ENCODE results near the gene LPCAT3. TPM values are rescaled to one million over a fixed set of nuclear protein-coding genes. Genes with fewer than 3 reads are reported as not detected.

LPCAT3 gene
- total and polyA plus RNA-seq, 2 experiments from 2014 or later, result 11.8 to 19.7 TPM

DNA sequence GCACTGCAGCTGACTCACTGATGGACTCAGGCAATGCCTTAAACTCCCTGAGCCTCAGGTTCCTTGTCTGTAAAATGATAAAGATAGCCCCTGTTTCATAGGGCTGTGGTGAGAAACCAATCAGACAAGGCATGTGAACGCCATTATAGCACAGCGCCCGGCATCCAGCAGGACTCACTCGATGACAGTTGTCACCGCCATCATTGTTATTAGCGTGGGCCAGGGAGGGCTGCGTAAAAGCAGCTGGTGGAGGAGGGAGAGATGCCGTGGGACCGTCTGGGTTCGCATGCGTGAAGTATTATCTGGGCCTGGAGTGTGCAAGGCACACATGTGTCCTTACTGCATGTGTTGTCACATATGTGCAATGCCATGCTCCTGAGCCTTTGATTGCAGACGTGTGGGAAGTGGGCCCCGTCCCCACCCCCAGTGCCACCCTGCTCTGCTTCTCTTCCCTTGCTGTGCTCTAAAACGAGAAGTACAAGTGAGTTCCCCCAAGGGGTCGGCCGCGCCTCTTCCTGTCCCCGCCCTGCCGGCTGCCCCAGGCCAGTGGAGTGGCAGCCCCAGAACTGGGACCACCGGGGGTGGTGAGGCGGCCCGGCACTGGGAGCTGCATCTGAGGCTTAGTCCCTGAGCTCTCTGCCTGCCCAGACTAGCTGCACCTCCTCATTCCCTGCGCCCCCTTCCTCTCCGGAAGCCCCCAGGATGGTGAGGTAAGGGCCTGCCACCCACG is 67.3 kb downstream of the LPCAT3 start, which contains the start of gene PTPN6:
TSS of gene PTPN6 (plus strand) at position 546 of the 730 bp plus-strand sequence. CDS start at position 703, 157 bp downstream.
- Histone ChIP-seq H3K4me2 (ENCODE audit: unreplicated experiment) (no peak within 1 kb of the TSS), H3K79me2 (ENCODE audit: insufficient read depth) (no peaks in the 10 kb centered on the region), H3K4me3 (no peak within 1 kb of the TSS), H4K20me1 (ENCODE audit: insufficient read depth) (no peaks in the 10 kb centered on the region), H3K36me3 (ENCODE audit: low read depth) (no peaks in the 10 kb centered on the region), H3K9me3 (ENCODE audit: low read depth) (no peaks in the 10 kb centered on the region), H3K9me2 (ENCODE audit: insufficient read depth) (no peaks in the 10 kb centered on the region), H3K27me3 (replicated peaks; ENCODE audit: insufficient read depth) (no peaks in the 10 kb centered on the region), H3K9ac (no peak within 1 kb of the TSS), H3K4me1 (ENCODE audit: insufficient read depth) (no peaks in the 10 kb centered on the region), H2AFZ (no peak within 1 kb of the TSS), H3F3A (ENCODE audit: insufficient read depth) (no peaks in the 10 kb centered on the region), H3K27ac (no peak within 1 kb of the TSS)
- in situ Hi-C loops (cut with MboI), result no loop called here
- TF ChIP-seq EZH2 (IDR thresholded peaks at IDR 0.05; ENCODE audit: insufficient read depth, poor library complexity, severe bottlenecking), result no peak
- no peak for TF ChIP-seq EZH2phosphoT487 (IDR thresholded peaks at IDR 0.05; ENCODE audit: insufficient read depth, low read depth)
- DNase-seq, result no peak
- 75 to 76% methylated on average over 21 to 25 of the region's 25 CpGs for WGBS, 2 experiments (ENCODE audit: low coverage in 1 of 2, low lambda C conversion rate in 2 of 2, missing lambda C conversion rate in 2 of 2)

DNA sequence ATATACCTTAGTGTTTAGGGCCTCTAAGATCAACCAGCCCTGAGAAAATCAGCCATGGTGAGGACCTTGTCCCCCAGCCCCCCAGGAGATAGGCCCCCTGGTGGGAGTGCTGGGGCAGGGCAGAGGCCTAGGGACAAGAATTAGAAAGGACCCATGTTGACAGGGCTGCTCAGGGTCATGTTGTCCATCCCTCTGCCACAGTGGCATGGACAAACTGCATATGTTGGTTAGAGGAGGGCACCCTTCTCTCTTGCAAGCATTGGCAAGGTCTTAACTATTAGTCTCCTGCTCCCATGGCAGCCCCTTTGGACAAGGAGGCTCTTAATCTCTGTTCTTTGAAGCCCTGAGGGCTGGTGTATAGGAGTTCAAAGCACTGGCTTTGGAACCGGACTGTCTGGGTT is 67.9 kb downstream of the LPCAT3 start:
- Histone ChIP-seq H3K4me3 (no peak overlapping the region), H3K79me2 (ENCODE audit: insufficient read depth) (peaks cover 4% of the 10 kb centered on the region; the same call in 1 of the 2 replicates), H4K20me1 (ENCODE audit: insufficient read depth) (no peaks in the 10 kb centered on the region), H3K27ac (no peak overlapping the region), H3F3A (ENCODE audit: insufficient read depth) (peaks cover under 1% of the 10 kb centered on the region; the same call in 1 of the 2 replicates), H3K36me3 (ENCODE audit: low read depth) (no peaks in the 10 kb centered on the region), H3K9me2 (ENCODE audit: insufficient read depth) (no peaks in the 10 kb centered on the region), H3K9me3 (ENCODE audit: low read depth) (no peaks in the 10 kb centered on the region), H2AFZ (no peak overlapping the region), H3K4me2 (ENCODE audit: unreplicated experiment) (no peak overlapping the region), H3K4me1 (ENCODE audit: insufficient read depth) (no peaks in the 10 kb centered on the region), H3K27me3 (replicated peaks; ENCODE audit: insufficient read depth) (no peaks in the 10 kb centered on the region), H3K9ac (no peak overlapping the region)
- no peak for DNase-seq
- in situ Hi-C loops (cut with MboI), result no loop called here
- no peak for TF ChIP-seq EZH2phosphoT487 (IDR thresholded peaks at IDR 0.05; ENCODE audit: insufficient read depth, low read depth)
- no peak for TF ChIP-seq EZH2 (IDR thresholded peaks at IDR 0.05; ENCODE audit: insufficient read depth, poor library complexity, severe bottlenecking)
- WGBS, 2 experiments (ENCODE audit: low coverage in 1 of 2, low lambda C conversion rate in 2 of 2, missing lambda C conversion rate in 2 of 2), result 91 to 100% methylated on average over 1 of the region's 1 CpG

DNA sequence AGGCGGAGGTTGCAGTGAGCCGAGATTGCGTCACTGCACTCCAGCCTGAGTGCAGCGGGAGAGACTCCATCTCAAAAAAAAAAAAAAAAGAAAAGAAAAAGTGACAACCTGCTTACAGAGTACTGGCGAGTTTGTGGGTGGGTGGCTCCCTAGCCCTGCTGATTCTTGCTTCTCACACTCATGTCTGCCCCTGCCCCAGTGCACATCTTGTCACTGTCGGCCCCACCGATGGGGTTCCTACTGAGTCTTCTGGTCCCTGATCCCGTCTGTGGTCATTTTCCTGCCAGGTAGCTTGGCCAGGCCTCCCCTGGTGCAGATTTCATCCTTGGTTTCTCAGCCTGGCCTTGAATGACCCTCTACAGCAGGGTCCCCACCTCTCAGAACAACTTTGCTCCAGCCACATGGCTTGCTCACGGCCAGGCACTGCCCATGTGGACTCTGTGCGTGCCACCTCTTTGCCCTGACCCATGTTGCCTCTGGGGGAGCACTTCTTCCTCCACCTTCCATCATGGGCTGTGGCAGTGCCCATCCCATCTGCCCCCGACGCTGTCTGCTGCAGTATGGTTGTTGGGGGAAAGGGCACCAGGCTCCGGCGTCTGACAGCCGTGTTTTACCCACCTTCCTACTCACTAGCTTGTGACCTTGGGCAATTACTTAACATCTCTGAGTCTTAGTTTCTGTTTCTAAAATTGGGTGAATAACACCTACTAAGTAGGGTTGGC is 69.2 kb downstream of the LPCAT3 start:
- H3K27me3 ChIP-seq (replicated peaks; ENCODE audit: insufficient read depth), result no peaks in the 10 kb centered on the region
- no peak overlapping the region for H3K4me2 ChIP-seq (ENCODE audit: unreplicated experiment)
- TF ChIP-seq EZH2phosphoT487 (IDR thresholded peaks at IDR 0.05; ENCODE audit: insufficient read depth, low read depth) (no peak), EZH2 (IDR thresholded peaks at IDR 0.05; ENCODE audit: insufficient read depth, poor library complexity, severe bottlenecking) (no peak)
- H3K9me3 ChIP-seq (ENCODE audit: low read depth), result no peaks in the 10 kb centered on the region
- WGBS, 2 experiments (ENCODE audit: low coverage in 1 of 2, low lambda C conversion rate in 2 of 2, missing lambda C conversion rate in 2 of 2), result 85 to 88% methylated on average over 14 to 15 of the region's 15 CpGs
- H3K36me3 ChIP-seq (ENCODE audit: low read depth), result no peaks in the 10 kb centered on the region
- no peaks in the 10 kb centered on the region for H4K20me1 ChIP-seq (ENCODE audit: insufficient read depth)
- peaks cover 6% of the 10 kb centered on the region; the same call in 1 of the 2 replicates for H3K4me1 ChIP-seq (ENCODE audit: insufficient read depth)
- no peak overlapping the region for H3K27ac ChIP-seq
- no peak overlapping the region for H3K4me3 ChIP-seq
- no peaks in the 10 kb centered on the region for H3K9me2 ChIP-seq (ENCODE audit: insufficient read depth)
- peaks cover 8% of the 10 kb centered on the region; the same call in 1 of the 2 replicates for H3F3A ChIP-seq (ENCODE audit: insufficient read depth)
- in situ Hi-C loops (cut with MboI), result loop anchor here (10.0 kb wide), 1 partner anchor 166 kb away; no protein-coding TSS in a partner anchor
- peaks cover 11% of the 10 kb centered on the region; the same call in 1 of the 2 replicates for H3K79me2 ChIP-seq (ENCODE audit: insufficient read depth)
- DNase-seq, result no peak
- H2AFZ ChIP-seq, result no peak overlapping the region
- H3K9ac ChIP-seq, result no peak overlapping the region

DNA sequence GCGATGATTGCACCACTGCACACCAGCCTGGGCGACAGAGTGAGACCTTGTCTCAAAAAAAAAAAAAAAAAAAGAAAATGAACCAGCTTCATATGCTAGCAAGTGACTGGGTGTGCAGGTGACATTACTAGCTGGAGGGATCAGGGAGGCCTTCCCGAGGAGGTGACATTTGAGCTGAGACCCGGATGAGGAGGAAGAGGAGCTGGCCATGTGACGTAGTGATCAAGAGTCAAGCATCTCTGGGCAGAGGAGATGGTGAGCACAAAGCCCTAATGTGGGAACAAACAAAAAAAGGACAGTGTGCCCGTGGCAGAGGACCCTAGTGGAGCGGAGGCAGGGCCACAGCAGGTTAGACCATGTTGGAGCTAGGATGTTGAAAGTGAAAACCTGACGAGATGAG is 70.7 kb downstream of the LPCAT3 start:
- no peaks in the 10 kb centered on the region for H3K36me3 ChIP-seq (ENCODE audit: low read depth)
- in situ Hi-C loops (cut with MboI), result loop anchor here (10.0 kb wide), 1 partner anchor 167 kb away; no protein-coding TSS in a partner anchor
- TF ChIP-seq EZH2 (IDR thresholded peaks at IDR 0.05; ENCODE audit: insufficient read depth, poor library complexity, severe bottlenecking), result no peak
- TF ChIP-seq EZH2phosphoT487 (IDR thresholded peaks at IDR 0.05; ENCODE audit: insufficient read depth, low read depth), result no peak

More for the DNA sequence above, 70.7 kb downstream of the LPCAT3 start:
- peaks cover 11% of the 10 kb centered on the region; the same call in 1 of the 2 replicates for H3K79me2 ChIP-seq (ENCODE audit: insufficient read depth)
- no peaks in the 10 kb centered on the region for H3K27me3 ChIP-seq (replicated peaks; ENCODE audit: insufficient read depth)
- no peaks in the 10 kb centered on the region for H3K9me2 ChIP-seq (ENCODE audit: insufficient read depth)
- no peak overlapping the region for H2AFZ ChIP-seq
- no peak overlapping the region for H3K9ac ChIP-seq
- H3K9me3 ChIP-seq (ENCODE audit: low read depth), result no peaks in the 10 kb centered on the region
- no peak overlapping the region for H3K27ac ChIP-seq
- H3K4me1 ChIP-seq (ENCODE audit: insufficient read depth), result peaks cover 13% of the 10 kb centered on the region
- H3K4me2 ChIP-seq (ENCODE audit: unreplicated experiment), result no peak overlapping the region
- peaks cover 22% of the 10 kb centered on the region for H3F3A ChIP-seq (ENCODE audit: insufficient read depth)
- no peak for DNase-seq
- no peak overlapping the region for H3K4me3 ChIP-seq
- no peaks in the 10 kb centered on the region for H4K20me1 ChIP-seq (ENCODE audit: insufficient read depth)
- 74 to 85% methylated on average over 8 of the region's 8 CpGs for WGBS, 2 experiments (ENCODE audit: low coverage in 1 of 2, low lambda C conversion rate in 2 of 2, missing lambda C conversion rate in 2 of 2)
